Measurements from ENCODE around the gene ABCA8.
"Not testable (repeated sequence)": the region's sequence is repeated elsewhere in the genome, so short reads cannot be mapped to it uniquely, and the experiment has no call there.

Gene ABCA8

GRCh38 chr17:68955181-68955841, at the start of gene ABCA8:
ABCA8 (minus strand) TSS chr17:68955392; CDS start chr17:68942034, 13,358 bp downstream.
- DNase-seq (ENCODE audit: low read depth in 3 of 3), result no peak

GRCh38 chr17:69004759-69005158, 49.6 kb upstream of the ABCA8 start:
- not testable (repeated sequence) for DNase-seq (ENCODE audit: low read depth in 3 of 3)

- DNase-seq (ENCODE audit: low read depth in 3 of 3), result not testable (repeated sequence)
Observed at GRCh38 chr17:68999743-69000142, 44.6 kb upstream of the ABCA8 start.

GRCh38 chr17:68993112-68993511, 37.9 kb upstream of the ABCA8 start:
- DNase-seq (ENCODE audit: low read depth in 3 of 3), result no peak

GRCh38 chr17:68987966-68988365, 32.8 kb upstream of the ABCA8 start:
- no peak for DNase-seq (ENCODE audit: low read depth in 3 of 3)

- DNase-seq (ENCODE audit: low read depth in 3 of 3), result no peak
Observed at GRCh38 chr17:68981288-68981687, 26.1 kb upstream of the ABCA8 start.

GRCh38 chr17:68973098-68973846, 18.1 kb upstream of the ABCA8 start:
- no peak for DNase-seq (ENCODE audit: low read depth in 3 of 3)

GRCh38 chr17:68972119-68972704, 17.0 kb upstream of the ABCA8 start:
- DNase-seq (ENCODE audit: low read depth in 3 of 3), result no peak

GRCh38 chr17:68969101-68969500, 13.9 kb upstream of the ABCA8 start:
- DNase-seq (ENCODE audit: low read depth in 3 of 3), result no peak

GRCh38 chr17:68963958-68964357, 8.8 kb upstream of the ABCA8 start:
- no peak for DNase-seq (ENCODE audit: low read depth in 3 of 3)

GRCh38 chr17:68961214-68961882, 6.2 kb upstream of the ABCA8 start:
- DNase-seq (ENCODE audit: low read depth in 3 of 3), result no peak

- DNase-seq (ENCODE audit: low read depth in 3 of 3), result not testable (repeated sequence)
Observed at GRCh38 chr17:68959117-68959516, 3.9 kb upstream of the ABCA8 start.

- no peak for DNase-seq (ENCODE audit: low read depth in 3 of 3)
Observed at GRCh38 chr17:68957944-68958343, 2.8 kb upstream of the ABCA8 start.

- DNase-seq (ENCODE audit: low read depth in 3 of 3), result no peak
Observed at GRCh38 chr17:68954146-68954896, 871 bp downstream of the ABCA8 start.

GRCh38 chr17:68953340-68953997, 1.7 kb downstream of the ABCA8 start:
- DNase-seq (ENCODE audit: low read depth in 3 of 3), result no peak

GRCh38 chr17:68950725-68951124, 4.5 kb downstream of the ABCA8 start:
- DNase-seq (ENCODE audit: low read depth in 3 of 3), result no peak

GRCh38 chr17:68947868-68948267, 7.3 kb downstream of the ABCA8 start:
- not testable (repeated sequence) for DNase-seq (ENCODE audit: low read depth in 3 of 3)

GRCh38 chr17:68944435-68945035, 10.7 kb downstream of the ABCA8 start:
- DNase-seq (ENCODE audit: low read depth in 3 of 3), result no peak

GRCh38 chr17:68943812-68944182, 11.4 kb downstream of the ABCA8 start:
- not testable (repeated sequence) for DNase-seq (ENCODE audit: low read depth in 3 of 3)

- DNase-seq (ENCODE audit: low read depth in 3 of 3), result no peak
Observed at GRCh38 chr17:68943123-68943811, 11.9 kb downstream of the ABCA8 start.

Measured in stimulated activated CD4-positive, alpha-beta T cell treated with anti-CD3 and anti-CD28 coated beads, TNF-alpha, amount 100 ng/mL, for 48 hours (primary cell).